Mesenchymal stem cell (in vitro differentiated cells and primary cell): Measurements from ENCODE around the gene SDSL.

ENCODE experiments used
- DNase-seq: peaks from one replicate; pipeline ENCODE4 v3.0.0-alpha.2; 2013
- H2AFZ ChIP-seq: one replicate; pipeline ENCODE4 v1.6.1; 2013; ENCODE audit warnings: low read depth, mild to moderate bottlenecking, control low read depth, inconsistent platforms, low read length, moderate library complexity
- H2AK5ac ChIP-seq: 2 replicates; pipeline ENCODE4 v1.6.1; 2013; ENCODE audit warnings: low read length, moderate library complexity, mild to moderate bottlenecking, inconsistent platforms; ENCODE audit not compliant: severe bottlenecking
- H2BK120ac ChIP-seq: one replicate; pipeline ENCODE4 v1.6.1; 2013; ENCODE audit warnings: low read depth, mild to moderate bottlenecking, inconsistent platforms, low read length, moderate library complexity
- H2BK12ac ChIP-seq, 2 experiments: one replicate each; pipeline ENCODE4 v1.6.1; 2013; ENCODE audit warnings: inconsistent platforms in 2 of 2, low read length in 2 of 2, mild to moderate bottlenecking in 2 of 2, moderate library complexity in 2 of 2, control low read depth in 1 of 2
- H2BK15ac ChIP-seq: one replicate; pipeline ENCODE4 v1.6.1; 2013; ENCODE audit warnings: mild to moderate bottlenecking, low read depth, inconsistent platforms; ENCODE audit not compliant: poor library complexity, severe bottlenecking
- H2BK5ac ChIP-seq: 2 replicates; pipeline ENCODE4 v1.6.1; 2013; ENCODE audit warnings: low read depth, mild to moderate bottlenecking, low read length, control low read depth, inconsistent platforms; ENCODE audit not compliant: poor library complexity, severe bottlenecking
- H3K14ac ChIP-seq, 2 experiments: one replicate each; pipeline ENCODE4 v1.6.1; 2013; ENCODE audit warnings: inconsistent platforms in 2 of 2, low read length in 2 of 2, control low read depth in 1 of 2, mild to moderate bottlenecking in 1 of 2, moderate library complexity in 1 of 2
- H3K18ac ChIP-seq, 2 experiments: one replicate each; pipeline ENCODE4 v1.6.1; 2013; ENCODE audit warnings: inconsistent platforms in 2 of 2, low read length in 2 of 2, control low read depth in 1 of 2, low read depth in 1 of 2, mild to moderate bottlenecking in 1 of 2
- H3K23ac ChIP-seq, 2 experiments: one replicate each; pipeline ENCODE4 v1.6.1; 2013; ENCODE audit warnings: inconsistent platforms in 2 of 2, low read length in 2 of 2, mild to moderate bottlenecking in 2 of 2, moderate library complexity in 2 of 2, control low read depth in 1 of 2
- H3K27ac ChIP-seq: 2 replicates; pipeline ENCODE4 v1.5.1; 2013; ENCODE audit warnings: mild to moderate bottlenecking, moderate library complexity, low read length, control low read depth, inconsistent platforms; ENCODE audit not compliant: poor library complexity, severe bottlenecking
- H3K27me3 ChIP-seq, 2 experiments: 2 replicates each; pipeline versions ENCODE4 v1.6.1 to v1.7.0; 2013; ENCODE audit warnings: low read length in 2 of 2, mild to moderate bottlenecking in 2 of 2, moderate library complexity in 2 of 2, control low read depth in 1 of 2, inconsistent platforms in 1 of 2; ENCODE audit not compliant: control insufficient read depth in 1 of 2, insufficient read depth in 1 of 2
- H3K36me3 ChIP-seq, 2 experiments: 2 replicates each; pipeline versions ENCODE4 v1.6.1 to v1.7.0; 2013; ENCODE audit warnings: low read length in 2 of 2, control low read depth in 1 of 2, inconsistent platforms in 1 of 2, low read depth in 1 of 2, mild to moderate bottlenecking in 1 of 2; ENCODE audit not compliant: insufficient read depth in 2 of 2, control insufficient read depth in 1 of 2
- H3K4ac ChIP-seq, 2 experiments: one replicate each; pipeline ENCODE4 v1.6.1; 2013; ENCODE audit warnings: inconsistent platforms in 2 of 2, low read length in 2 of 2, mild to moderate bottlenecking in 2 of 2, moderate library complexity in 2 of 2, control low read depth in 1 of 2, low read depth in 1 of 2
- H3K4me1 ChIP-seq: 2 replicates; pipeline ENCODE4 v1.6.1; 2013; ENCODE audit warnings: low read depth, low read length, control low read depth; ENCODE audit not compliant: control insufficient read depth, insufficient read depth
- H3K4me2 ChIP-seq: 2 replicates; pipeline ENCODE4 v1.6.1; 2013; ENCODE audit warnings: low read length, mild to moderate bottlenecking, inconsistent platforms; ENCODE audit not compliant: poor library complexity, severe bottlenecking
- H3K4me3 ChIP-seq, 2 experiments: 2 replicates each; pipeline versions ENCODE4 v1.5.1 to v1.7.0; 2013; ENCODE audit warnings: low read length in 2 of 2, mild to moderate bottlenecking in 2 of 2, control low read depth in 1 of 2, low read depth in 1 of 2; ENCODE audit not compliant: insufficient read depth in 1 of 2
- H3K79me1 ChIP-seq: replicated peaks from 2 replicates; pipeline ENCODE4 v1.6.1; 2013; ENCODE audit warnings: mild to moderate bottlenecking, control low read depth, low read length, inconsistent platforms; ENCODE audit not compliant: poor library complexity, severe bottlenecking
- H3K9ac ChIP-seq: 2 replicates; pipeline ENCODE4 v1.7.0; 2013; ENCODE audit warnings: mild to moderate bottlenecking, low read length, moderate library complexity
- H3K9me3 ChIP-seq: 2 replicates; pipeline ENCODE4 v1.7.0; 2013; ENCODE audit warnings: mild to moderate bottlenecking, low read length; ENCODE audit not compliant: control insufficient read depth
- H4K8ac ChIP-seq: one replicate; pipeline ENCODE4 v1.6.1; 2013; ENCODE audit warnings: inconsistent platforms, mild to moderate bottlenecking, low read length, moderate library complexity
- H4K91ac ChIP-seq: one replicate; pipeline ENCODE4 v1.6.1; 2013; ENCODE audit warnings: mild to moderate bottlenecking, low read length, inconsistent platforms
- WGBS: methylation state at CpG from one replicate; pipeline ENCODE4 v1.1.7; 2013; ENCODE audit warnings: mixed read lengths; 5-methylcytosine and 5-hydroxymethylcytosine counted together

SDSL gene

GRCh38 chr12:113396200-113396599 lies 26.0 kb upstream of the SDSL start:
- Histone ChIP-seq H3K23ac (no peak overlapping the region), H3K4ac (no peak overlapping the region), H3K4me2 (no peak overlapping the region), H3K14ac (no peak overlapping the region), H3K79me1 (no peaks in the 10 kb centered on the region), H3K27me3 (peaks cover 18 to 29% of the 10 kb centered on the region in 2 experiments), H2BK12ac (no peak overlapping the region), H2BK5ac (no peak overlapping the region), H3K18ac (no peak overlapping the region), H3K27ac (no peak overlapping the region), H3K36me3 (peaks cover 4 to 9% of the 10 kb centered on the region in 2 experiments), H2BK15ac (no peak overlapping the region), H3K4me1 (no peaks in the 10 kb centered on the region), H2BK120ac (no peak overlapping the region), H2AFZ (no peak overlapping the region), H4K91ac (no peak overlapping the region), H3K4me3 (no peak overlapping the region), H3K9ac (no peak overlapping the region), H2AK5ac (no peak overlapping the region), H3K9me3 (no peaks in the 10 kb centered on the region), H4K8ac (no peak overlapping the region)
- DNase-seq = no peak

- no peak overlapping the region for H3K18ac ChIP-seq
- no peak for DNase-seq
- H3K79me1 ChIP-seq = no peaks in the 10 kb centered on the region
- no peak overlapping the region for H3K4me3 ChIP-seq
- no peak overlapping the region for H4K91ac ChIP-seq
- peaks cover 18 to 29% of the 10 kb centered on the region in 2 experiments for H3K27me3 ChIP-seq
- H2BK12ac ChIP-seq = no peak overlapping the region
- no peaks in the 10 kb centered on the region for H3K4me1 ChIP-seq
- no peak overlapping the region for H3K9ac ChIP-seq
- H3K36me3 ChIP-seq = peaks cover 0 to 3% of the 10 kb centered on the region in 2 experiments
- H3K14ac ChIP-seq = no peak overlapping the region
- H3K4ac ChIP-seq = no peak overlapping the region
- H4K8ac ChIP-seq = no peak overlapping the region
- no peak overlapping the region for H2BK15ac ChIP-seq
- no peak overlapping the region for H3K23ac ChIP-seq
- H3K27ac ChIP-seq = no peak overlapping the region
- 87% methylated on average over 13 of the region's 16 CpGs for WGBS
- H2BK120ac ChIP-seq = no peak overlapping the region
- H2AFZ ChIP-seq = no peak overlapping the region
- H3K4me2 ChIP-seq = no peak overlapping the region
- H2BK5ac ChIP-seq = no peak overlapping the region
- H3K9me3 ChIP-seq = no peaks in the 10 kb centered on the region
- H2AK5ac ChIP-seq = no peak overlapping the region
Measured at GRCh38 chr12:113396828-113397496, 25.2 kb upstream of the SDSL start.

- Histone ChIP-seq H2AK5ac (no peak overlapping the region), H3K4ac (no peak overlapping the region), H3K9me3 (no peaks in the 10 kb centered on the region), H2BK5ac (no peak overlapping the region), H3K27ac (no peak overlapping the region), H3K18ac (no peak overlapping the region), H4K8ac (no peak overlapping the region), H2BK120ac (no peak overlapping the region), H3K9ac (no peak overlapping the region), H3K27me3 (peaks cover 18 to 29% of the 10 kb centered on the region in 2 experiments), H3K14ac (no peak overlapping the region), H3K4me3 (no peak overlapping the region), H3K4me2 (no peak overlapping the region), H3K23ac (no peak overlapping the region), H3K36me3 (no peaks in the 10 kb centered on the region), H2BK12ac (no peak overlapping the region), H2AFZ (no peak overlapping the region), H3K79me1 (no peaks in the 10 kb centered on the region), H2BK15ac (no peak overlapping the region), H3K4me1 (no peaks in the 10 kb centered on the region), H4K91ac (no peak overlapping the region)
- DNase-seq = no peak
- 82% methylated on average over 7 of the region's 10 CpGs for WGBS
Measured at GRCh38 chr12:113397497-113398197, 24.5 kb upstream of the SDSL start.

DNA sequence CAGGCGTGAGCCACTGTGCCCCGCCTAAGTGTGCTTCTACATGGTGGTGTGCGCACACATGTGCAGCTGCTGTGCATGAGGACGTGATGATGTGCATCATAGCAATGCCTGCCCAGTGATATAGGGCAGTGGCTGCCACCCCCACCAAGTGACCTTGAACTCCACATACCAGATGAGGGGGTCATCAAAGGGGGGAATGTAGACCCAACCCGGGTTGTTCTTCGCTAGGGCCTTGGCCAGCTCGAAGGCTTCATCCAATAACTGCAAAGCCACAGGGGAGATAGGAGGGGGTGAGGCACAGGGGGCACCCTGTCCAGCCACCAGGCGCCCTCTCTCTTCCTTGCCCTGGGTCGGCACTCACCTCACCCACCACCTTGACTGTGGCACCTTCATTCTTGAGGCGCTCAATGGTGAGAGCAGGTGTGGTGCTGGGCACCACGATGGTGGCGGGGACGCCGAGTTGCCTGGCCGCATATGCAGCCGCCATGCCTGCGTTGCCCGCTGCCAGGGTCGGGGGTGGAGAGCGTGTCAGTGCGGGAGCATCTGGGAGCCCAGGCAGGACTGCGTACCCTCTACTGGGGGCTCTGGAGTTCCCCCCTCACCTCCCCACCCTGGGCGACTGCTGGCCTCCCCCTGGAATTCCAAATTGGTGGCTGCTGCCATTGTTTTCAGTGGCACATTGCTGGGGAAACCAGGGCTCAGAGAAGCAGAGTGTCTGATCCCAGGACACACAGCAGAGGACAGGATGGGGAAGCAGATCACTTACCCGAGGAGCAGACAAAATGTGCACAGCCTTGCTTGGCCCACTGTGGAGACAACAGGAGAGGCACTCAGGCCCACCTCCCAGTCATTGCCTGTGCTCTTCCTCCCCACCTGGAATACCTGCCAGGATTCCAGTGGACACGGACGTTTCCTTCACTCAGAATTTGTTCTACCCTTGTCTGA lies 23.6 kb upstream of the SDSL start:
- no peak for DNase-seq
- Histone ChIP-seq H3K4ac (no peak overlapping the region), H2BK12ac (no peak overlapping the region), H3K36me3 (no peaks in the 10 kb centered on the region), H2BK120ac (no peak overlapping the region), H3K79me1 (no peaks in the 10 kb centered on the region), H3K18ac (no peak overlapping the region), H3K4me1 (no peaks in the 10 kb centered on the region), H3K9me3 (no peaks in the 10 kb centered on the region), H2AK5ac (no peak overlapping the region), H2AFZ (no peak overlapping the region), H3K9ac (no peak overlapping the region), H4K91ac (no peak overlapping the region), H3K27me3 (peaks cover 18 to 29% of the 10 kb centered on the region in 2 experiments), H3K4me2 (no peak overlapping the region), H3K4me3 (peak overlapping the region in 1 of 2 experiments; percentile 20), H4K8ac (no peak overlapping the region), H2BK5ac (no peak overlapping the region), H3K23ac (no peak overlapping the region), H2BK15ac (no peak overlapping the region), H3K27ac (no peak overlapping the region), H3K14ac (no peak overlapping the region)
- WGBS = 86% methylated on average over 26 of the region's 26 CpGs
